CD4-positive, alpha-beta T cell (primary cell): Measurements from ENCODE around the gene PRICKLE2. TPM values are rescaled to one million over a fixed set of nuclear protein-coding genes. Genes with fewer than 3 reads are reported as not detected.

Experiments used
- ATAC-seq: fragments of 200-7000 bp; cut with Tn5 transposase; one replicate; pipeline ENCODE4 v1.10.0; 2022; ENCODE audit warnings: mild to moderate bottlenecking; ENCODE audit not compliant: poor library complexity
- CTCF ChIA-PET: fragments of 350-600 bp; sonication (Branson Sonifier 250); formaldehyde crosslinking; loops from one replicate; lab custom pipeline; 2021; ENCODE audit warnings: antibody characterized with exemption, inconsistent platforms; lab: Charles Lee
- POLR2A ChIA-PET: fragments of 350-600 bp; sonication (Branson Sonifier 250); formaldehyde crosslinking; loops from one replicate; lab custom pipeline; 2021; ENCODE audit warnings: antibody characterized with exemption, inconsistent platforms; lab: Charles Lee
- DNase-seq, 14 experiments: peaks; one replicate each; pipeline ENCODE4 v3.0.0-alpha.2; 2013 to 2020; ENCODE audit warnings: mixed read lengths in 2 of 14
- H3K27ac ChIP-seq, 2 donors: one replicate each; pipeline versions ENCODE4 v1.5.1 to v1.7.0; 2013; ENCODE audit warnings: low read length in 2 of 2, low read depth in 1 of 2, mild to moderate bottlenecking in 1 of 2
- H3K27me3 ChIP-seq, 2 experiments: 1 replicate in 1 of 2; 2 replicates in 1 of 2; pipeline versions ENCODE4 v1.6.1 to v1.7.0; 2013; ENCODE audit warnings: low read length in 2 of 2, control low read depth in 1 of 2, mild to moderate bottlenecking in 1 of 2, moderate library complexity in 1 of 2; ENCODE audit not compliant: insufficient read depth in 2 of 2, control insufficient read depth in 1 of 2
- H3K36me3 ChIP-seq: one replicate; pipeline ENCODE4 v1.6.1; 2013; ENCODE audit warnings: low read length, control low read depth; ENCODE audit not compliant: insufficient read depth
- H3K4me1 ChIP-seq: one replicate; pipeline ENCODE4 v1.6.1; 2013; ENCODE audit warnings: low read length, control low read depth; ENCODE audit not compliant: insufficient read depth
- H3K4me3 ChIP-seq: one replicate; pipeline ENCODE4 v1.5.1; 2013; ENCODE audit warnings: mild to moderate bottlenecking, low read length, moderate library complexity
- H3K9me3 ChIP-seq, 2 experiments: 1 replicate in 1 of 2; 2 replicates in 1 of 2; pipeline versions ENCODE4 v1.6.1 to v1.7.0; 2013; ENCODE audit warnings: low read length in 2 of 2, mild to moderate bottlenecking in 2 of 2, control low read depth in 1 of 2, moderate library complexity in 1 of 2; ENCODE audit not compliant: control insufficient read depth in 1 of 2, insufficient read depth in 1 of 2
- H3K27ac Mint-ChIP-seq: one replicate; pipeline ENCODE4 v1.8.0; 2020; ENCODE audit warnings: mixed read lengths
- H3K27me3 Mint-ChIP-seq: one replicate; pipeline ENCODE4 v1.8.0; 2021; ENCODE audit warnings: mixed read lengths
- H3K36me3 Mint-ChIP-seq: one replicate; pipeline ENCODE4 v1.8.0; 2021; ENCODE audit warnings: low read depth, mixed read lengths
- H3K4me1 Mint-ChIP-seq: one replicate; pipeline ENCODE4 v1.8.0; 2021; ENCODE audit warnings: low read depth, mixed read lengths
- H3K4me3 Mint-ChIP-seq: one replicate; pipeline ENCODE4 v1.8.0; 2020; ENCODE audit warnings: mild to moderate bottlenecking, mixed read lengths
- H3K9me3 Mint-ChIP-seq: one replicate; pipeline ENCODE4 v1.8.0; 2020; ENCODE audit warnings: mixed read lengths
- intact Hi-C, 2 experiments: fragments of 100-400 bp; cut with DNase I in 1 of 2; cut with micrococcal nuclease in 1 of 2; formaldehyde crosslinking; loops; one replicate each; pipeline versions ENCODE4 v1.15.1 to v1.9.0; 2023 to 2025; cut with DNase I, micrococcal nuclease
- total RNA-seq, 174 experiments: library from RNA in 2 of 174; stranded (reverse) in 2 of 174; gene quantifications; one replicate each; pipeline ENCODE4 v1.2.3 and lab custom pipeline; 2021 to 2026
- TF ChIP-seq, protein P1 (sequence below): fragments of 200-600 bp; IDR thresholded peaks from one replicate; pipeline ENCODE4 v1.8.0; 2022; ENCODE audit warnings: antibody characterized with exemption, mild to moderate bottlenecking

The PRICKLE2 gene
- total RNA-seq, 2 experiments from 2014 or later = not detected

DNA sequence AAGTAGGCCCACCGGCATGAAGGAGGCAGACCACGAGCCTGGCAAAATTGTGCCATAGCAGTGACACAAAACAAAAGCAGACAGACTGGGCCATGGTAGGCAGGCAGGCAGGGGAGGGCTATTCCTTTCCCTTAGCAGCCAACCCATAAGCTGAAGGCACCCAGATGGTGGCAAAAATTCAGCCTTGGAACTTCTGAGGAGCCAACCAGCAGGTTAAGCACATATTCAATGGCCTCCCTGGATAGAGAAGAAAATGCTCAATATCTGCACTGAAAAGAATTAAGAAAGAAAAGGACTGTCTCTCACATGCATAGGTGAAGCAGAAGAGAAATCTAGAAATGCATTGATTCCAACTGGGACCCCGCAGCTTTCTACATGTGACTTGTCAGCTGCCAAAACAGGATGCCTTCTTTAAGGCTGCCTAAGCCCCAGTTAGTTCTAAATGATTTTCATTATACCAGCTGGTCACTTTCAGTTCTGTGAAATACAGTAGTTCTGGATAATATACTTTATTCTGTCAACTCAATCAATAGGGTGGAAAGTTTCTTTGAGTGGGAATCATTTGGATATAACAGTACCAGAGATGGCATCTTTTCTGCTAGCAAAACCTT lies 2.7 kb downstream of the PRICKLE2 start:
- H3K4me1 Mint-ChIP-seq = no peaks in the 10 kb centered on the region
- no peak for ATAC-seq
- TF ChIP-seq, protein P1, sequence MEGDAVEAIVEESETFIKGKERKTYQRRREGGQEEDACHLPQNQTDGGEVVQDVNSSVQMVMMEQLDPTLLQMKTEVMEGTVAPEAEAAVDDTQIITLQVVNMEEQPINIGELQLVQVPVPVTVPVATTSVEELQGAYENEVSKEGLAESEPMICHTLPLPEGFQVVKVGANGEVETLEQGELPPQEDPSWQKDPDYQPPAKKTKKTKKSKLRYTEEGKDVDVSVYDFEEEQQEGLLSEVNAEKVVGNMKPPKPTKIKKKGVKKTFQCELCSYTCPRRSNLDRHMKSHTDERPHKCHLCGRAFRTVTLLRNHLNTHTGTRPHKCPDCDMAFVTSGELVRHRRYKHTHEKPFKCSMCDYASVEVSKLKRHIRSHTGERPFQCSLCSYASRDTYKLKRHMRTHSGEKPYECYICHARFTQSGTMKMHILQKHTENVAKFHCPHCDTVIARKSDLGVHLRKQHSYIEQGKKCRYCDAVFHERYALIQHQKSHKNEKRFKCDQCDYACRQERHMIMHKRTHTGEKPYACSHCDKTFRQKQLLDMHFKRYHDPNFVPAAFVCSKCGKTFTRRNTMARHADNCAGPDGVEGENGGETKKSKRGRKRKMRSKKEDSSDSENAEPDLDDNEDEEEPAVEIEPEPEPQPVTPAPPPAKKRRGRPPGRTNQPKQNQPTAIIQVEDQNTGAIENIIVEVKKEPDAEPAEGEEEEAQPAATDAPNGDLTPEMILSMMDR = no peak
- Histone ChIP-seq H3K4me1 (no peaks in the 10 kb centered on the region), H3K4me3 (no peak overlapping the region), H3K36me3 (no peaks in the 10 kb centered on the region), H3K27ac (no peak overlapping the region), H3K27me3 (no peaks in the 10 kb centered on the region), H3K9me3 (no peaks in the 10 kb centered on the region)
- H3K36me3 Mint-ChIP-seq = no peaks in the 10 kb centered on the region
- DNase-seq = no peak
- H3K27ac Mint-ChIP-seq = no peak overlapping the region
- no peak overlapping the region for H3K4me3 Mint-ChIP-seq
- intact Hi-C loops = no loop called here
- CTCF ChIA-PET = no interaction called here
- POLR2A ChIA-PET = no interaction called here
- peaks cover 26% of the 10 kb centered on the region for H3K27me3 Mint-ChIP-seq
- no peaks in the 10 kb centered on the region for H3K9me3 Mint-ChIP-seq

DNA sequence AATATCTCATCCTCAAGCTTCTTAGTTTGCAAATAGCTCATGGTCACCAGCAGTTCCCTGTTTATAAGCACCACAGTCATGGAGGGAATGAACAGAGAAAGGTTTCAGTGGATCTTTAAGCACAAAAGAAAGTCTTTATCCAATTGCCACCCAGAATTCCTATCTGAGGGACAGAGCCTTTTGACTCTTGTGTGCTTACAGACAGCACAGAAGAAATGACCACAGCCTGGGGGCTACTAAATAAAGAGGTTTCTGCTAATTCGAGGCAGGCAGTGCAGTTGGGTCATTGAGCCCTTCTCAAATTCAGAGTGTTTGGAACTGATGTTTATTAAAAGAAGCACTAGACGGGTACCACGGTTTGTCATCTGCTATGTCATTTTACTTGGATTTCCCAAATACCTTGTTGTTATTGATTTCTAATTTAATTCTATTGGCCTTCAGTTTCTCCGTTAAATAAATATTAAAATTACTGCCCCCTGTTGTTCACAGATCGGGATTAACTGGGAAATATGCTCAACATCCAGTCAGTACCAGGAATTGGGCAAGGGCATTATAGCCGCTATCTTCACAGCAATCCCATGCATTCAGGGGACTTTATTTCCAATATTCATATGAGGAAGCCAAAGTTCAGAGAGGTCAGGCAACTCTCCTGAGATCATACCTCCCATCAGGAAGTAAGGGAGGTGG lies 3.6 kb downstream of the PRICKLE2 start:
- H3K27me3 ChIP-seq = no peaks in the 10 kb centered on the region
- Mint-ChIP-seq H3K9me3 (no peaks in the 10 kb centered on the region), H3K27me3 (peaks cover 18% of the 10 kb centered on the region), H3K27ac (no peak overlapping the region), H3K4me1 (no peaks in the 10 kb centered on the region), H3K36me3 (no peaks in the 10 kb centered on the region), H3K4me3 (no peak overlapping the region)
- H3K4me1 ChIP-seq = no peaks in the 10 kb centered on the region
- intact Hi-C loops = no loop called here
- no peak overlapping the region for H3K4me3 ChIP-seq
- H3K27ac ChIP-seq = no peak overlapping the region
- ChIA-PET CTCF (no interaction called here), POLR2A (no interaction called here)
- TF ChIP-seq, protein P1 = no peak
- DNase-seq = no peak
- no peak for ATAC-seq
- H3K36me3 ChIP-seq = no peaks in the 10 kb centered on the region
- no peaks in the 10 kb centered on the region for H3K9me3 ChIP-seq

DNA sequence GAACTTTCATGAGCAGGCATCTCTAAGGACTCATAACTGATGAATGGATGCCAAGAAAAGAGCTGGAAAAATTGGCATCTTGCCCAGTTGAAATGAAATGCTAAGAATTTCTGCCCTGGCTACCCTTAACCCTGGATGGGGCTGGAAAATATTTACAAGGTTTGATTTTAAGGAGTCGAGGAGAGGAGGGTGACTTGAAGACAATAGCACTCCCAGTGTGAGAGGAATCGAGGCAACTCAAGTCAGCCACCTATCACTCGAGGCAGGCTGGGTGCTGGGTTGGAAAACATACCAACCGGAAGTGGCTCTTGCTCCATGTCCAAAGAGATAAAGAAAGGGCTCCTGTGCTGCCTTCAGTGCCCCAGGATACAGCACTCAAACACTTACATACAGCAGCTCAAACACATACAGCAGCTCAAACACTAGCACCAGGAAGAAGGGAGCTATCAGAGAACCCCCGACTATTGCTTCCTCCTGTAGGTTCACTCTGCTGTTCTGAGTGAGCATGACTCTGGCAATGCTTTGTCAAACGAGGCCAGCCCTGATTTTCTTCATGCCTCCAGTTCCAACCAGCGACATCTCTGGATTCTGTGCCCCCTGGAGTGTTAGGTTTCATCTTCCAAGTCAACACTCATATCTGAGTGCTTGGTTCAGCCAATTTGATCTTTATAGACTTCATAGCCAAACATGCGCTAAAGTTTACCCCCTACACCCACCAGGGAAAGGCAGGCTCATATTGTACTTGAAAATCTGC lies 4.9 kb downstream of the PRICKLE2 start:
- H3K36me3 Mint-ChIP-seq = no peaks in the 10 kb centered on the region
- no peaks in the 10 kb centered on the region for H3K4me1 Mint-ChIP-seq
- intact Hi-C loops = no loop called here
- no peak for DNase-seq
- no peak overlapping the region for H3K27ac ChIP-seq
- no peak overlapping the region for H3K4me3 Mint-ChIP-seq
- no peak overlapping the region for H3K27ac Mint-ChIP-seq
- H3K36me3 ChIP-seq = no peaks in the 10 kb centered on the region
- TF ChIP-seq, protein P1 = no peak
- H3K9me3 Mint-ChIP-seq = no peaks in the 10 kb centered on the region
- no peaks in the 10 kb centered on the region for H3K27me3 ChIP-seq
- no peaks in the 10 kb centered on the region for H3K9me3 ChIP-seq
- CTCF ChIA-PET = no interaction called here
- H3K4me1 ChIP-seq = no peaks in the 10 kb centered on the region
- no peak for ATAC-seq
- peaks cover 16% of the 10 kb centered on the region for H3K27me3 Mint-ChIP-seq
- POLR2A ChIA-PET = no interaction called here
- H3K4me3 ChIP-seq = no peak overlapping the region
